GM23248 (cell line): ENCODE measurements around the gene ZNF783.
"Not testable (repeated sequence)": the region's sequence is repeated elsewhere in the genome, so short reads cannot be mapped to it uniquely, and the experiment has no call there.

Experiments
- EZH2 ChIP-seq: fragments of 200-600 bp; sonication (generic); IDR thresholded peaks from 2 replicates; pipeline ENCODE4 v1.6.1; 2018; ENCODE audit warnings: antibody characterized with exemption, mild to moderate bottlenecking; ENCODE audit not compliant: insufficient read depth, poor library complexity, severe bottlenecking
- EZH2phosphoT487 ChIP-seq: fragments of 200-600 bp; sonication (generic); IDR thresholded peaks from 2 replicates; pipeline ENCODE4 v1.6.1; 2018; ENCODE audit warnings: antibody characterized with exemption, moderate library complexity, mild to moderate bottlenecking, low read depth; ENCODE audit not compliant: insufficient read depth

- not testable (repeated sequence) for TF ChIP-seq EZH2phosphoT487, EZH2
Observed at GRCh38 chr7:149250151-149250550, 11.8 kb upstream of the ZNF783 start.
